Mesodermal cell (in vitro differentiated cells): Measurements from ENCODE around the gene WDR46.

Experiments
- H3K27ac ChIP-seq: 2 replicates; pipeline ENCODE4 v1.7.0; 2013; ENCODE audit warnings: mild to moderate bottlenecking, low read depth, low read length, moderate library complexity; ENCODE audit not compliant: severe bottlenecking
- H3K36me3 ChIP-seq: 2 replicates; pipeline ENCODE4 v1.7.1; 2013; ENCODE audit warnings: mild to moderate bottlenecking, low read length, moderate library complexity; ENCODE audit not compliant: control insufficient read depth, insufficient read depth
- H3K4me1 ChIP-seq: one replicate; pipeline ENCODE4 v1.7.1; 2013; ENCODE audit warnings: mild to moderate bottlenecking, low read length; ENCODE audit not compliant: insufficient read depth, control insufficient read depth, poor library complexity, severe bottlenecking
- H3K4me3 ChIP-seq: 2 replicates; pipeline ENCODE4 v1.7.0; 2013; ENCODE audit warnings: low read length, control low read depth, mild to moderate bottlenecking; ENCODE audit not compliant: insufficient read depth, poor library complexity, severe bottlenecking; ENCODE audit errors: extremely low read depth
- H3K9me3 ChIP-seq: 2 replicates; pipeline ENCODE4 v1.7.1; 2013; ENCODE audit warnings: mild to moderate bottlenecking, low read length, moderate library complexity; ENCODE audit not compliant: control insufficient read depth
- WGBS, 2 experiments: methylation state at CpG; one replicate each; pipeline ENCODE4 v1.1.5; 2013; ENCODE audit warnings: missing lambda C conversion rate in 2 of 2; ENCODE audit not compliant: insufficient coverage in 2 of 2; 5-methylcytosine and 5-hydroxymethylcytosine counted together

Gene WDR46

DNA sequence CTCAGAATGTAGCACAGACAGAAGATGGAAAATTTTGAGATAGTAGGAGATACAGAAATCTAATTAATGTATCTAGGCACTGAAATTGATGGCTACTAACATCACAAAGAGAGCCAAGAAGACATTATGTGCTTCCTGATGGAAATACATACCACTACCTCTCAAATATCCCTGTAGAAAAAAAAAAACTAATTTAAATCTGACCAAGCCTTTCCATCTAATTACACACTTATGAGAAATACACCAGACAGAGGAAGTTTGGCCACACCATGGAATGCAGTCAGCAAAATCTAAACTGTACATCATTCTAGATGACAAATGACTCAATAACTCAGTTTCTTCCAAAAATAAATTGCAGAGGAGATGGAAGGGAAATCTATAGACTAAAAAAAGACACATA lies 36.3 kb downstream of the WDR46 start:
- Histone ChIP-seq H3K4me1 (peaks cover 10% of the 10 kb centered on the region), H3K4me3 (no peak overlapping the region), H3K27ac (no peak overlapping the region), H3K9me3 (no peaks in the 10 kb centered on the region), H3K36me3 (peaks cover 31% of the 10 kb centered on the region)

DNA sequence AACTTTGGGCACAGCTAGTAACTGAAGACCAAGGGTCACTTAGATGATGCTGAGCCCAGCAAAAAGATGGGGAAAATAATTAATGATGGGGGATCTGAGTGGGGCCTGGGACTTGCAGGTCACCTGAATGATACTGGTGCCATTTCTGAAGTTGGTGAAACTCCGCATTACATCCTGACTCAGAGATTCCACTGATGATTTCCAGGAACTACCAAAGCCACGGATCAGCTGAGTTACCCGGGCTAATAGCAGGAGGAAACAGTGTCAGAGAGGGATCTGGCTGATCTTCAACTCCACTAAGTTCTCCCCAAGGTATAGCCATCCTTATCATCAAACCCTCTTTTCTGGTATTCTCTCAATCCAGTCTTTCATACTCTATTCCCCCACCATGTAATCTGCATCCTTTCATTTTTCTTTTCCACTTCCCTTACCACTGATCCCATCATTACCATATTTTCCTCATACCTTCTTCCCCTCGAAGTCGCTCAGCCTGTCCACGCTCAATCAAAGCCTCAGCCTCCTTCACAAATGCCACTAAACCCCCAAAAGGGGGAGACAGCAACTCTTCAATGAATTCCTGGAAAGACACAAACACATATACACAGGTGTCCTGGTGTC lies 37.5 kb downstream of the WDR46 start:
- 91 to 92% methylated on average over 5 to 6 of the region's 6 CpGs for WGBS, 2 experiments
- H3K4me1 ChIP-seq, result peaks cover 10% of the 10 kb centered on the region
- no peaks in the 10 kb centered on the region for H3K9me3 ChIP-seq

DNA sequence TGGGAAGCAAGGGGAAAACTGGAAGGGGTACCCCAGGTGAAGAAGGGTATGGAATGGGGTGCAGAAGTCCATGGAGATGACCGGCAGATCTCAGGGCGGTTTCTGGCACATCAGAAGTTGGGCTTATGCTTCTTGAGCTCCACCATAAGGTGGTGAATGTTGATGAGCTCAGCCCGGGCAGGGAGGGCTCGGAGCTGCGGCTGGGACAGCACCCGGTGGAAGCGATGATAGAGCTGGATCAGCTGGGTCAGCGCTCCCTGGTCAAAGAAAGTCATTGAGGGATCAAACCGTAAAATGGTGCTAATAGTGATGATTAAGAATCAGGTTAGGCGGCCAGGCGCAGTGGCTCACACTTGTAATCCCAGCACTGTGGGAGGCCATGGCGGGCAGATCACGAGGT lies 38.3 kb downstream of the WDR46 start:
- WGBS, 2 experiments, result 98 to 99% methylated on average over 9 to 12 of the region's 13 CpGs
- Histone ChIP-seq H3K36me3 (peaks cover 16% of the 10 kb centered on the region), H3K9me3 (no peaks in the 10 kb centered on the region), H3K4me3 (no peak overlapping the region), H3K27ac (no peak overlapping the region), H3K4me1 (peaks cover 10% of the 10 kb centered on the region)

More for the DNA sequence above, 37.5 kb downstream of the WDR46 start:
- Histone ChIP-seq H3K4me3 (no peak overlapping the region), H3K36me3 (peaks cover 19% of the 10 kb centered on the region), H3K27ac (no peak overlapping the region)

DNA sequence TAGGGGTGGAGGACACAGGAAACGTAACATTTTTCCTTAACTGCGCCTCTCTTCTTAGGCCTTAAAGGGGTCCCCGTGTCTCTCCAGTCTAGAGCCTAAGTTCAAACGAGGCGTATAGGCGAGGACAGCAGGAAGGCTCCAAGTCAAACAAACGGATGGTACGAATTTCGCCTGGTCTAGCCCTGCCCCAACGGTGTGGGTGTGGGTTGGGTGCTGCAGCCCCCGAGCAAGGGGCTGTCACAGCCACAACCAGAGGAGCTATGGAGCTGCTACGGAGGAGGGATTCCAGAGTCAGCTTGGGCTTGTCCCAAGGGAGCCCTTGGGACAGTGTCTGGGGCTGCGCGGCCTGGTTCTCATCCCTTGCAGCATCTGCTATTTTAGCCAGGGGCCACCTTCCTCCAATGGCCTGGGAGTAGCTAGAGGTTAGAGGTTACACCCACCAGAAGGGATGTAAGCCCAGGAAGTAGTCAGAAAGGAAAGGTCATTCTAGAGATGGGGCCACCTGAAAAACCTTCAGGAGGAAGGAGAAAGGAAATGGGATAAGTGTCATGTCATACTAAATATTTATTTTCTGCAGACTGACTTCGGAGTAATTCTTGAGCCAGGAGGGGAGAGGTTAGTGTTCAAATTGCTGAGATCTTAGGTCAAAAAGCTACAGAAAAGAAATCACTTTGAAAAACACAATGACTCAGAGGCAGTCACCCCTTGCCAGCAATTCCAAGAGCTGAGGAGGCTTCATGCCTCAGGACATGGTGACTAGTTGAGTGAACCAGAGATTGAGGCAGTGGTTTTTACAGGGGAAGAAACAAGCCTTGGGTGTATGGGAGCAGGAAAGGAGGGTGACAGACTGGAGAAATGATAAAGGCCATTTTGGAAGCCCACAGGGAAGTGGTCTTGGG lies 39.1 kb downstream of the WDR46 start:
- 43 to 48% methylated on average over 11 of the region's 15 CpGs for WGBS, 2 experiments
- H3K4me1 ChIP-seq, result peaks cover 10% of the 10 kb centered on the region
- peaks cover 14% of the 10 kb centered on the region for H3K36me3 ChIP-seq
- H3K9me3 ChIP-seq, result no peaks in the 10 kb centered on the region
- H3K4me3 ChIP-seq, result peak overlapping the region; percentile 48
- peak overlapping the region; percentile 79 for H3K27ac ChIP-seq

DNA sequence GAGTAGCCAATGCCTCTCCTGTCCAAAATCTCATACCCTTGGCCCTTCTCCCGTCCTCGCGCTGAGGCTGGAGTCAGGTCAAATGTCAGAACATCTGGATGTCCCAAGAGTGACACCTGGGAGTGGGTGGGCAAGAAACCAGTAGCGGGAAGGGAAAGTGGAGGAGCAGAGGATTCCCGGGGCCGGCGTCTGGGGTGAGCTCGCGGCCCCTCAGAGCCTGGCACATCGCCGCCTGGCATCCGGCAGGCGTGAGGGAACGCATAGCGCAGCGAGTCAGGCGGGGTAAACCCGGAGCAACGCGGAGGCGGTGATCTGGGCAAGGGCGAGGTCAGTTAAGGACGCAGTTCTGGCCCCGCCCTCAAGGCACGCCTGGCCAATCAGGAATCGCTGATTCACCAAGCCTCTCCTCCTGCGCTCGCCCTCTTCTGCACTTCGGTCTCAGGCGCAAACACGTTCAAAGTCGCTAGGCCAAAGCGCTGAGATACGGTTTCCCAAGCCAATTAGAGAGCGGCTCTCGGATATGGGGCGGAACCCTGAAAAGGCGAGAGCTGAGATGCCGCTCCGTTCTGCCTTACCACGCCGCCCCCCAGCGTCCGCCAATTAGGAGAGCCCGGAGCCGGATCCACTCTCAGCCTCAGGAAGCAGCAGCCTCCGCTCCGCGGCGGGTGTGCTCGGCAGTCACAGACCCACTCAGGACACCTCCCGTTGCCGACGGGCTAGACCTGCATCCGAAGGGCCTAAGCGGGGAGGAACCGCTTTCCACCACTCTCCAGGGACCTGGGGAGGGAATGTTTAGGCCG lies 39.9 kb downstream of the WDR46 start:
- WGBS, 2 experiments, result 1% methylated on average over 49 to 57 of the region's 58 CpGs
- Histone ChIP-seq H3K27ac (peak overlapping the region; percentile 79), H3K4me3 (peak overlapping the region; percentile 48), H3K4me1 (peaks cover 10% of the 10 kb centered on the region), H3K9me3 (no peaks in the 10 kb centered on the region), H3K36me3 (peaks cover 13% of the 10 kb centered on the region)

DNA sequence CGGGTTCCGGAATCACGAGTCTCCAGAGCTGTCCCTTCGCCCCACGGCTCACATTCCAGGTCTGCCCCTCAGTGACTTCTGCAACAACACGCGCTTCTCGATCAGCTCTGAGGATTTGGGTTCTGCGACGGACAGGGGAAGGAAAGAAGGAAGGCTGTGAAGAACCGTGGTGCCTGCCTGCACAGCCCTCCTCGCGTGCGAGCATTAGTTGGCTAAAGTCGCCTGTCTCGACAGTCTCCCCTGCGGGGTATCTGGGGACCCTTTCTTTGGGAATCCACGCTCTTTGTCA lies 40.5 kb downstream of the WDR46 start:
- Histone ChIP-seq H3K36me3 (peaks cover 13% of the 10 kb centered on the region), H3K4me3 (peak overlapping the region; percentile 48), H3K9me3 (no peaks in the 10 kb centered on the region), H3K4me1 (peaks cover 10% of the 10 kb centered on the region), H3K27ac (peak overlapping the region; percentile 57)
- 7 to 16% methylated on average over 13 to 17 of the region's 18 CpGs for WGBS, 2 experiments

DNA sequence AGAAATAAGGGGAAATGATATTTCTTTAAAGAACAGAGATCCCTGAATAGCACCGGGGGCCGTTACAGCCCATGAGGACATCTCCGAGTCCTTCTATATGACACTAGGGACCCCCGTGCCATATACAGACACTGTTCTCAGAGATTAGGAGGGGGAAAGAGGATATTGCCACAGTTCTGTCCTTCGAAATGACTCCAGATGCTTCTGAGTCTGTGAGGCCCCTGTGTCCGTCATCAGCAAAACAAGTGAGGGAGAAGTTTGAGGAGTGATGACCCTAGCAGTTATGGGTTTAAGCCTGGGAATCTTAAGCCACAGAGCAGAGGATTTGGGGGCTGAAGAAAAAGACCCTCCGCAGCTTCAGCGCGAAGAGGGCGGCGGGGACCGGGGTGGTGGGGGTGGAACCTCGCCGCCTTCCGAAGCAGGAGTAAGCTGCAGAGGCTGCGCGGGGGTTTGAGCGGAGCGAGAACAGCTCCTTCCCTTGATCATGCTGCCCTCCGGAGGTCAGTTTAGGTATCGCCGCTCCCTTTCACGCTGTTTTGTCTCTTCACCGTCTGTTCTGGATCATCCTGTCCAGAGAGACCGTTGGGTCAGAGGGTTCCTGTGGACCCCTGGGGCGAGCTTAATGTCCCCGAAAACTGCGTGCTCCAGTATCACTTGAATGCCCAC lies 40.9 kb downstream of the WDR46 start:
- Histone ChIP-seq H3K9me3 (no peaks in the 10 kb centered on the region), H3K4me1 (peaks cover 10% of the 10 kb centered on the region), H3K4me3 (peak overlapping the region; percentile 48), H3K36me3 (peaks cover 13% of the 10 kb centered on the region), H3K27ac (peak overlapping the region; percentile 57)
- WGBS, 2 experiments, result 9 to 12% methylated on average over 20 to 28 of the region's 28 CpGs

DNA sequence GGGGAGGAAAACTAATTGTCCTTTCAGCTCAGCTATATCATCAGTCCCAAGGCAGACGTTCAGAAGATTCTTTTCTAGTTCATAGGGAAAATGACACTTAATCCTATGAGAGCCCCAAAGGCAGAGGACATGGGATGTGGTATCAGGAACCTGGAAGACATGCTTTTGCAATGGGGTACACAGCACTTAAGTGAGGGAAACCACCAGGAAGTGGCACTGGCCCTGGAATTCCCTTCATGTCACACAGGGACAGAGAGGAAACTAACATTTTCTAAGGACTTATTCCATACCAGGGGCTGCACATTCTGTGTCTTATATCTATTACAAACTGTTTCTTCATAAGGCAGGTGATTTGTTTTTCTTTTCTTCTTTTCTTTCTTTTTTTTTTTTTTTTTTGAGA lies 45.6 kb downstream of the WDR46 start:
- no peak overlapping the region for H3K4me3 ChIP-seq
- no peaks in the 10 kb centered on the region for H3K9me3 ChIP-seq
- H3K27ac ChIP-seq, result no peak overlapping the region
- 67% methylated on average over 1 of the region's 1 CpG; no CpG with 5 or more reads in 1 of the 2 experiments for WGBS, 2 experiments
- H3K36me3 ChIP-seq, result no peaks in the 10 kb centered on the region
- H3K4me1 ChIP-seq, result no peaks in the 10 kb centered on the region

DNA sequence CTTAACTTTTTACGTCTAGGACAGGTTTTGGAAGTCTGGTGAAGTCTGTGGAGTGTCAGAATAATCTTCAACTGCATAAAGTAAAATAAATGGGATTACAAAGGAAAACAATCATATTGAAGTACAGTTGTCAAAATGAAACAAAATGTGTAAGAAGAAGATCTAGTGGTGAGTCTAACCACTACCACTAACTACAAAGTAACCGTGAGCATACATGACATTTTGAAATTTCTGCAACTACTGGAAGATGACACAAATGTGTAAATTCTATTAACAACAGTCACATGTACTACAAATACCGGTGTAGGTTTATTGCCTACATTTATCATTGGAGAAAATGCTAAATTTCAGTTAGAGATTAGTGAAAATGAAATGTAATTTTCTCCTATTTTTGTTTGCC lies 47.1 kb downstream of the WDR46 start:
- Histone ChIP-seq H3K36me3 (no peaks in the 10 kb centered on the region), H3K27ac (no peak overlapping the region), H3K9me3 (no peaks in the 10 kb centered on the region), H3K4me3 (no peak overlapping the region), H3K4me1 (no peaks in the 10 kb centered on the region)
- WGBS, 2 experiments, result no CpG with 5 or more reads among the region's 3 CpGs

DNA sequence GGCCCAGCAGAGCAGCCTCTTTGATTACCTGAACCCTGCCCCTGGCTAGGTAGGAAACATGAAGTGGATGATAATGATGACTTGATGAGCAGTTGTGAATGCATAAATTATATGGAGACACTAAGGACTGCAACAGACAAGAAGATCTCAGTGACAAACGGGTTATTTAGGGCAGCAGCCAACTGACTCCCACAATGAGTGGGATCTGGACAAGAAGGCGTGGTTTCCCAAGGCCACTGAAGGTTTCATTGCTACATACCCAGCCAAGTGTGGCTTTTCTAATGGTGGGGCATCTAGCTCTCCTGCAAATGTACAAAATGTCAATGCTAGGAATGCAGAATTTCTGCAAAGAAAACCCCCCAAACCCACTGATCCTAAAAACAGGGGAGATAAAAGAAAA lies 51.3 kb downstream of the WDR46 start:
- no peak overlapping the region for H3K27ac ChIP-seq
- no peak overlapping the region for H3K4me3 ChIP-seq
- peaks cover 8% of the 10 kb centered on the region for H3K4me1 ChIP-seq
- H3K9me3 ChIP-seq, result no peaks in the 10 kb centered on the region
- no peaks in the 10 kb centered on the region for H3K36me3 ChIP-seq
- 100% methylated on average over 2 of the region's 2 CpGs for WGBS, 2 experiments
